NOMO-1 treated with DMSO at 0.1 percent for 48 hours (cell line): ENCODE measurements around the gene FRMPD2.
"Not testable (repeated sequence)": the region's sequence is repeated elsewhere in the genome, so short reads cannot be mapped to it uniquely, and the experiment has no call there.

Experiments
- DNase-seq: peaks from one replicate; lab custom pipeline; 2025; ENCODE audit not compliant: unreplicated experiment; lab: John Stamatoyannopoulos, UW

Gene FRMPD2

DNA sequence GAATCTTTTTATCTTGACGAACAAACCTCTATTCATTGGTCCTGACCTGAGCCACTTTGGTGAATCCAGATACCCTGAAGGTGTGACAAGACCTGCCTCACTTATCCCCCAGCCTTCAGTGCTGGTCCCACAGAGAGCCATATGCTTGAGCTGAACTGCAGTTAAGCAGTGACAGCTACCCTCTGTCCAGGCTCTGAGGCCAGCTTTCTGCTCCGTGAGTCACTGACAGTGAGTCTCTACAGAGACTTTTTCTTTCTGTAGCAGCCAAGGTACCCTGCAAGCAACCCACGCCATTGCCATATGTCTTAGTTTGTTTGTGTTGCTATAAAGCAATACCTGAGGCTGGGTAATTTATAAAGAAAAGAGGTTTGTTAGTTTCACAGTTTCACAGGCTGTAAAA lies 133.5 kb downstream of the FRMPD2 start:
- not testable (repeated sequence) for DNase-seq

DNA sequence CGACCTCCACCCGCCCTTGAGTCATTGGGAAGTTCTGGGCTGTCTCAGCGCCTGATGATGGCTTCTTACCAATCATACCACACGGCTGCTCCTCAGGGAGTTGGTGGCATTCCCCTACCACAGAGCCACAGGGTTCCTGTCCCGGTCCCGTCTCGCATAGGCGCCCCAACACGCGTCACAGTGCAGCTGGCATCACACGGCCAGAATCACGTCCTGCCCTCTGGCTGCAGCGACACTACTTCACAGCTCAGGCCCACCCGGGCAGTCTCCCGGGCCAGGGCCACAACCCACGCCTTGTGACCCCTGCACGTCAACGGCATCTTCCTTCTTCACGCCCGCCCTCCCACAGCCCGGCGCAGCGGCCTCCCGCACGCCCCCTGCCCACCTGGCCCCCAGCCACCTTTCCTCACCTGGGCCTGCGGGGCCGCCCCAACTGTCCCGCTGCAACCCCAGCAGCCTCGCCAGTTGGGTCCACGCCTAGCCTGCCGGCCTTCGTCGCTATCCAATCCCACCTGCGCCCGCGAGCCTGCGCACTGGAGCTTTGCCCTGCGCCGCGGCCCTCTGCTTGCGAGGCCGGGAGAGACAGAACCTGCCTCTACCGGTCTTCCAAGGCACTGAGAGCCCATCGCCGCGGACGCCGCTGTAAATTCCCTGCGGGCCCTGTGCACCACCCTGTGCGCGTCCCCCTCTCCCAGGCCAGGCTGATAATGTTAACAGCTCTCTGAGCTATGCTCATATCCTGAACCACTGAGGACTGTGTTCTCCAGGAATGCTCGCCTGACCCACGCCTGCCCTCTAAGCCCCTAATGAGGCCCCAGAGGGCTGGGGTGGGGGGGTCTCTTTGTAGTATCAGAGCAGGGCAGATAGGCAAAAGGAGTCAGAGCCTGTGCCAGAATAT lies 134.3 kb downstream of the FRMPD2 start:
- not testable (repeated sequence) for DNase-seq

DNA sequence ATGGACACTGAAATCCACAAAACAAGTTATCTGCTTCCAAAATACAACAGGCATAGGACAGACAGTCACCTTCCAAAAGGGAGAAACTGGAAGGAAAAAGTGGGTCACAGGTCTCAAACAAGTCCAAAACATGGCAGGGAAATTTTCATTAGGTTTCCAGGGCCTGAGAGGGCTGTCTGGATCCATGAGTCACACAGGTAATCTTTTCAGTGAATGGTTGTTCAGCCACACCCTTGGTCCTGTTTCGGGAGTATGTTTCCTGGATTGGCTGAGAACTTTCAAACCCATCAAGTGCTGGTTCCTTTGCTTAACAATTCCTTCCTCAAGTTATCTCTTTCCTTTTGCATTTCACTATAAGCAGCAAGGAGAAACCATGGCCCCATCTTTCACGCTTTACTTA lies 145.5 kb downstream of the FRMPD2 start:
- DNase-seq, result not testable (repeated sequence)

DNA sequence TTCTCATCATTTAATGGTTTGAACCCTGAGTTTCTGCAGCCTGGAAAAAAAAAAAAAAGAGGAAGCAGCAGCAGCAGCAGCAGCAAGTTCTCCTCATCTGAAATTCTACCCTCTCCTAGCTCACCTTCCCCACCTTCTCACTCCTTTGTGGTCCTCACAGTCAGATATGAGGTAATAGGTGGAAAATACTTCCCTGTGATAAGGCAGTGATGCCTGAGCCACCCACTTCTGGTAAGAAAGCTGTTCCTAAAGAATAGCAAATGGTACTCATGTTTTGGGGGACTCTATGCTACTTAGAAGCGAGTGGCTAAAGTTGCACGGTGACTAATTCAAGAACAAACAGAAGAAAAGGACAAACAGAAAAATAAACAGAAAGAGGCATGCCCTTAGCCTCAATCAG lies 148.2 kb downstream of the FRMPD2 start:
- DNase-seq, result not testable (repeated sequence)

DNA sequence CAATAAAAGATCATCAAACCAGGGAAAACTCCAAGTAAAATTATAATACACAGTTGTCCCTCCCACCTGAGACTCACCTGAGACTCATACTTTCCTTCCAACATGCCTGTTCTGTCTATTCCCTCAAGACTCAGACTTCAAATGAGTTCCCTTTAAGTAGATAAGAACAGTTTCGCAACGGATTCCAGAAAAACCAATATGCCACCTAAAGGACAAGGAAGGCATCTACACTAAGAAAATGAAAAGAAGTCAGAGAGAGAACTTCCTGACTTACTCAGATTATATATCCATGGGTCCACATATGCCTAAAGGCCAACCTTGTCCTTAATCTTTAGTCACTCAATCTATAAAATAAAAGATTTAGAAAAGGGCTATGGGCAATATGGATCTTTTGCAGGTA lies 148.9 kb downstream of the FRMPD2 start:
- DNase-seq, result not testable (repeated sequence)

DNA sequence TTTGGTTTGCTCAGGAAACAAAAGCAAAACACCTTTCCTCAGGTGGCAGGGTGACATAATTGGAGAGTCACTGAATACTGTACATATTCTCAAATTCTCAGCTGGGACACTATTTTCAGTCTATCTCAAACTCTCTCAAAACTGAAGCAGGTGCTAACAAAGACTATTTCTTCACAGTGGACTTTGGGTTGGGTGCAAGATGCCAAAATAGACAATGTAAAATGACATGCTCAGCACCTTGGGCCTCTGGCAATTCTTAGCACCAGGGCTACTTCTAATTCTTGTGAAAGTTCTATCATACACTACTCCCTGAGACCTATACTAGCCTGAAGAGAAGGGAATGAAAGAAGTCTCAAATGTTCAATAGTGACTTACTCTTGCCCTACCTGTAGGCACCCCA lies 151.9 kb downstream of the FRMPD2 start:
- not testable (repeated sequence) for DNase-seq

DNA sequence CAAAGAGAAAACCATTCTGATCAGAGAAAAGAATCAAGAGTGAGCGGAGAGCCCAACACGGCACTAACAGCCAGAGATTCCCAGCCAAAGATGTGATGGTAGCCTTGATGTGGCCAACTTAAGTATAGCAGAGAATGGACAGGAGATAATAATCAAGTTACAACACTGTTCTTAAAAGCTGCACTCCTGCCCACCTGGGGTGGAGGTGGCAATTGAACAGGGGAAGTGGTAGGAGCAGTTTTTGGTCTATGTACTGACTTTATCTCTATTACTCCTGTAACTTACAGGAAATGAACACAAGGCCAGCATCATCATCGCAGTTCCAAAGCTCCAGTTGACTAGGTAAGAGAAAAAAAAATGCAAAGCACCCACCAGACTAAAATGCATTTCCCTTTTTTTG lies 164.2 kb downstream of the FRMPD2 start:
- not testable (repeated sequence) for DNase-seq
